ENCODE results near the gene PNKP.
"Not testable (repeated sequence)": the region's sequence is repeated elsewhere in the genome, so short reads cannot be mapped to it uniquely, and the experiment has no call there.

Gene PNKP

GRCh38 chr19:49844138-49845095 lies 23.0 kb downstream of the PNKP start:
- no peak for DNase-seq

GRCh38 chr19:49843265-49843664 lies 24.1 kb downstream of the PNKP start:
- no peak for DNase-seq

- DNase-seq: no peak
Observed at GRCh38 chr19:49840736-49841249, 26.6 kb downstream of the PNKP start.

GRCh38 chr19:49840321-49840720 lies 27.1 kb downstream of the PNKP start:
- DNase-seq: no peak

- no peak for DNase-seq
Observed at GRCh38 chr19:49839713-49840112, 27.7 kb downstream of the PNKP start.

GRCh38 chr19:49838885-49839588 lies 28.3 kb downstream of the PNKP start:
- DNase-seq: no peak

- no peak for DNase-seq
Observed at GRCh38 chr19:49837425-49837824, 30.0 kb downstream of the PNKP start.

- no peak for DNase-seq
Observed at GRCh38 chr19:49837009-49837310, 30.4 kb downstream of the PNKP start.

GRCh38 chr19:49836176-49837008 lies 31.0 kb downstream of the PNKP start:
- DNase-seq: no peak

GRCh38 chr19:49835562-49835961 lies 31.8 kb downstream of the PNKP start:
- no peak for DNase-seq

- no peak for DNase-seq
Observed at GRCh38 chr19:49833599-49833998, 33.8 kb downstream of the PNKP start.

- DNase-seq: no peak
Observed at GRCh38 chr19:49832556-49832955, 34.8 kb downstream of the PNKP start.

- DNase-seq: no peak
Observed at GRCh38 chr19:49831592-49831991, 35.8 kb downstream of the PNKP start.

GRCh38 chr19:49830766-49831165 lies 36.6 kb downstream of the PNKP start:
- DNase-seq: no peak

- DNase-seq: no peak
Observed at GRCh38 chr19:49829721-49830120, 37.7 kb downstream of the PNKP start.

- DNase-seq: no peak
Observed at GRCh38 chr19:49829200-49829599, 38.2 kb downstream of the PNKP start.

- DNase-seq: no peak
Observed at GRCh38 chr19:49827034-49827433, 40.3 kb downstream of the PNKP start.

GRCh38 chr19:49824662-49825061 lies 42.7 kb downstream of the PNKP start:
- DNase-seq: no peak

GRCh38 chr19:49823472-49823871 lies 43.9 kb downstream of the PNKP start:
- no peak for DNase-seq

GRCh38 chr19:49820125-49820524 lies 47.3 kb downstream of the PNKP start:
- DNase-seq: no peak

GRCh38 chr19:49819452-49820115 lies 47.8 kb downstream of the PNKP start:
- DNase-seq: not testable (repeated sequence)

GRCh38 chr19:49818649-49819370 lies 48.6 kb downstream of the PNKP start:
- DNase-seq: no peak
